Tibial nerve (tissue), 4 donors: Measurements from ENCODE around the gene GOLGA6L10. TPM values are rescaled to one million over a fixed set of nuclear protein-coding genes. Genes with fewer than 3 reads are reported as not detected.
"Not testable (repeated sequence)": the region's sequence is repeated elsewhere in the genome, so short reads cannot be mapped to it uniquely, and the experiment has no call there.

Experiments
- DNase-seq, 2 donors: peaks; one replicate each; pipeline ENCODE4 v3.0.0-alpha.2; 2019; ENCODE audit warnings: low spot score in 2 of 2
- H3K27ac ChIP-seq, 4 donors: fragments of 200-600 bp; sonication (generic) in 3 of 4; one replicate each; pipeline ENCODE4 v1.5.1; 2017 to 2019; ENCODE audit warnings: mild to moderate bottlenecking in 1 of 4
- H3K27me3 ChIP-seq, 2 donors: fragments of 200-600 bp; sonication (generic) in 1 of 2; one replicate each; pipeline versions ENCODE4 v1.5.1 to v1.6.0; 2017 to 2019
- H3K36me3 ChIP-seq, 3 donors: fragments of 200-600 bp; sonication (generic); one replicate each; pipeline ENCODE4 v1.5.1; 2018 to 2019
- H3K4me1 ChIP-seq, 4 donors: fragments of 200-600 bp; sonication (generic) in 3 of 4; one replicate each; pipeline ENCODE4 v1.5.1; 2017 to 2019
- H3K4me3 ChIP-seq, 4 donors: fragments of 200-600 bp; sonication (generic) in 3 of 4; one replicate each; pipeline ENCODE4 v1.5.1; 2017 to 2019; ENCODE audit warnings: mild to moderate bottlenecking in 1 of 4, moderate library complexity in 1 of 4
- H3K9me3 ChIP-seq, 4 donors: fragments of 200-600 bp; sonication (generic) in 3 of 4; one replicate each; pipeline ENCODE4 v1.5.1; 2017 to 2019
- EP300 ChIP-seq, 2 donors: sonication (generic); formaldehyde crosslinking; IDR thresholded peaks; one replicate each; pipeline ENCODE4 v1.6.1; 2017; ENCODE audit warnings: antibody characterized with exemption in 2 of 2, mild to moderate bottlenecking in 1 of 2
- POLR2A ChIP-seq, 2 donors: fragments of 450-650 bp; IDR thresholded peaks; one replicate each; pipeline ENCODE4 v1.6.1; 2017; ENCODE audit warnings: antibody characterized with exemption in 2 of 2, mild to moderate bottlenecking in 2 of 2, moderate library complexity in 2 of 2
- WGBS, 2 donors: methylation state at CpG; one replicate each; pipeline ENCODE4 v1.1.5; 2018; 5-methylcytosine and 5-hydroxymethylcytosine counted together
- total RNA-seq, 4 donors: library from RNA; depleted of rRNA; stranded (reverse); fragments of >200 nt; gene quantifications; one replicate each; pipeline ENCODE4 v1.1.0, GENCODE V29; 2016
- TF ChIP-seq, protein P1 (sequence below), 5 experiments: fragments of 200-600 bp in 3 of 5; fragments of 450-650 bp in 2 of 5; sonication (generic) in 3 of 5; IDR thresholded peaks; one replicate each; pipeline ENCODE4 v1.5.1; 2016 to 2019; ENCODE audit warnings: antibody characterized with exemption in 5 of 5, mild to moderate bottlenecking in 3 of 5, moderate library complexity in 2 of 5

GOLGA6L10 gene, protein sequence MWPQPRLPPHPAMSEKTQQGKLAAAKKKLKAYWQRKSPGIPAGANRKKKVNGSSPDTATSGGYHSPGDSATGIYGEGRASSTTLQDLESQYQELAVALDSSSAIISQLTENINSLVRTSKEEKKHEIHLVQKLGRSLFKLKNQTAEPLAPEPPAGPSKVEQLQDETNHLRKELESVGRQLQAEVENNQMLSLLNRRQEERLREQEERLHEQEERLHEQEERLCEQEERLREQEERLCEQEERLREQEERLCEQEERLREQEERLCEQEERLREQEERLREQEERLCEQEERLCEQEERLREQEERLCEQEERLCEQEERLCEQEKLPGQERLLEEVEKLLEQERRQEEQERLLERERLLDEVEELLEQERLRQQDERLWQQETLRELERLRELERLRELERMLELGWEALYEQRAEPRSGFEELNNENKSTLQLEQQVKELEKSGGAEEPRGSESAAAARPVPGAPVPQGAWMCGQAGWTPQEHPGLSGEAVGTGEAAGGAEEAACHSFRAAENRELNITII
- total RNA-seq = under 1 TPM; 0.20 to 0.66 (median 0.36) TPM

DNA sequence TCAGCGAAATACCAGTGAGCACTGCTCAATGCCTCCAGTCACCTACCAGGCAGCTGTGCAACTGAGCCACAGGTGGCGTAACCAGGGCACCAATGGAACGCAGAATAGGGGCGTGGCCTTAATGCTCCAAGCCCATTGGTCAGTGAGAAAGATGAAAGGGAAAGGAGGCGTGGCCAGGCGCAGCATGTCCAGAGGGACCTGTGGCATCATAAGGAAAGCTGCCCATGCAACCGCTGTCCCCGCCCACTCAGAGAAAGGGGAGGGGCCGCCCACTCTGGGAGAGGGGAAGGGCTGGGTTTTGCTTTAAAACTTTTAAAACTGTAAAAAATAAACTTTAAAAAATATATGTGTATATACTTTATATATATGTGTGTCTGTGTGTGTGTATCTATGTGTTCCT lies at the start of gene GOLGA6L10:
GOLGA6L10 (minus strand) TSS at position 101 of the 400 bp plus-strand sequence; CDS start at position 1, 100 bp downstream.
- H3K27ac ChIP-seq, H3K9me3 ChIP-seq, DNase-seq, H3K4me3 ChIP-seq, H3K4me1 ChIP-seq, H3K36me3 ChIP-seq, H3K27me3 ChIP-seq: not testable (repeated sequence)
- WGBS, 2 donors = no CpG with 5 or more reads among the region's 9 CpGs

DNA sequence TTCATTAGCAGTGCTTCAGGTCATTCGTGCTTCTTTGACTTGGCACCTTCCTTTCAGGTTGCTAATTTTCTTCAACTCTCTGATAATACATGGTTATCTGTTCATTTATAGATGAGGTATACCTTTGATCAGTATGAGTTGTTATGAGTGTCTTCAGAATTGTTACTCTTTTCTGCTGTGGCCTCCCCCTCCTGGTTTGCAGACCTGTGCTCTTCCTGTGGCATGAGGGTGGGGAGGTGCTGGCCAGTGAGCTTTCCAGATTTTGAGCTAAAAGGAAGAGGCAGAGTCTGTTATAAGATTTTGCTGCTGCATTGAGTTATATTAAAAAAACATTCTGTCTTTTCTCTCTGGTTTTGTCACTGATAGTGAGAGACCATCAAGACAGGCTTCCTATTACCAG lies 49.5 kb upstream of the GOLGA6L10 start:
- WGBS, 2 donors = 100% methylated on average over 1 of the region's 1 CpG; no CpG with 5 or more reads in 1 of the 2 donors
- TF ChIP-seq EP300 (IDR thresholded peaks at IDR 0.05) = no peak
- TF ChIP-seq, protein P1, sequence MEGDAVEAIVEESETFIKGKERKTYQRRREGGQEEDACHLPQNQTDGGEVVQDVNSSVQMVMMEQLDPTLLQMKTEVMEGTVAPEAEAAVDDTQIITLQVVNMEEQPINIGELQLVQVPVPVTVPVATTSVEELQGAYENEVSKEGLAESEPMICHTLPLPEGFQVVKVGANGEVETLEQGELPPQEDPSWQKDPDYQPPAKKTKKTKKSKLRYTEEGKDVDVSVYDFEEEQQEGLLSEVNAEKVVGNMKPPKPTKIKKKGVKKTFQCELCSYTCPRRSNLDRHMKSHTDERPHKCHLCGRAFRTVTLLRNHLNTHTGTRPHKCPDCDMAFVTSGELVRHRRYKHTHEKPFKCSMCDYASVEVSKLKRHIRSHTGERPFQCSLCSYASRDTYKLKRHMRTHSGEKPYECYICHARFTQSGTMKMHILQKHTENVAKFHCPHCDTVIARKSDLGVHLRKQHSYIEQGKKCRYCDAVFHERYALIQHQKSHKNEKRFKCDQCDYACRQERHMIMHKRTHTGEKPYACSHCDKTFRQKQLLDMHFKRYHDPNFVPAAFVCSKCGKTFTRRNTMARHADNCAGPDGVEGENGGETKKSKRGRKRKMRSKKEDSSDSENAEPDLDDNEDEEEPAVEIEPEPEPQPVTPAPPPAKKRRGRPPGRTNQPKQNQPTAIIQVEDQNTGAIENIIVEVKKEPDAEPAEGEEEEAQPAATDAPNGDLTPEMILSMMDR (IDR thresholded peaks at IDR 0.05) = no peak
- TF ChIP-seq POLR2A (IDR thresholded peaks at IDR 0.05) = no peak
- Histone ChIP-seq H3K27ac (no peak overlapping the region), H3K4me1 (no peaks in the 10 kb centered on the region), H3K4me3 (no peak overlapping the region), H3K36me3 (no peaks in the 10 kb centered on the region), H3K9me3 (no peaks in the 10 kb centered on the region), H3K27me3 (no peaks in the 10 kb centered on the region)
- DNase-seq = no peak

DNA sequence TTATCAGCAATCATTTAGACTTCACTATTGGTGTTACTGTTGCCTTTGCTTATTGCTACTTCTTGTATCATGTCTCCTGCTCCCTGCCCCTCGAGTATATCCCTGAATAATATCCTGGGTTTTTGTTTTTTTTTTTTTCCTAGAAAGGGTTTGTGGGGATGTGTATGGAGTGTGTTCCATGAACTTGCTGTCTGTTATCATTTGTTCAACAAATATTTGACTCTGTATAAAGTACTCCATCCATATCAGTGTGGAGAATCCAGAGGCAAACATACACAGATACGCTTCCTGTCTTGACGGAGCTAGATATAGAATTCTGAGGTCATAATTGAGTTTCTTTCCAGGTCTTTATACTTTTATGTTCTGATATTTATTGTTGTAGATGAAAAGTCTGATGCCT lies 48.5 kb upstream of the GOLGA6L10 start:
- Histone ChIP-seq H3K27me3 (no peaks in the 10 kb centered on the region), H3K36me3 (no peaks in the 10 kb centered on the region), H3K4me1 (no peaks in the 10 kb centered on the region), H3K27ac (no peak overlapping the region), H3K9me3 (no peaks in the 10 kb centered on the region), H3K4me3 (no peak overlapping the region)
- TF ChIP-seq, protein P1 (IDR thresholded peaks at IDR 0.05) = no peak
- TF ChIP-seq EP300 (IDR thresholded peaks at IDR 0.05) (no peak), POLR2A (IDR thresholded peaks at IDR 0.05) (no peak)
- DNase-seq = no peak
- WGBS, 2 donors = 96 to 97% methylated on average over 3 of the region's 3 CpGs

DNA sequence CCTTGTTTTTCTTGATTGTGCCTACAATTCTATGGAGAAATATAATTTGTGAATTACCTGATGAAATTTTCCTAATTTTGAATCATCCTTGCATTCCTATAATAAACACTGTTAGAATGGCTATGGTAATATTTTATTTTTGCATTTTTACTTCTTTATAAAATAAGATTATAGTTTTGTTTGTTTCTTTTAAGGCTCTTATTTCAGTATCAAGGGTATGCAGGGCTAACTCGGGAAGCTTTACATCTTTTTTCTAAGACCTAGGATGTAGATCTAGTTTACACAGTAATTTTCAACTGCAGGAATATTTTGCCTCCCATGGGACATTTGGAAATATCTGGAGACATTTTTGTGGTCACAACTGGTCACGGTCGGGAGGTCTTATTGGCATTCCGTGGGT lies 46.5 kb upstream of the GOLGA6L10 start:
- H3K4me3 ChIP-seq, H3K27me3 ChIP-seq, H3K36me3 ChIP-seq, H3K9me3 ChIP-seq, H3K27ac ChIP-seq, DNase-seq, H3K4me1 ChIP-seq: not testable (repeated sequence)
- WGBS, 2 donors = 49 to 58% methylated on average over 3 to 4 of the region's 4 CpGs

DNA sequence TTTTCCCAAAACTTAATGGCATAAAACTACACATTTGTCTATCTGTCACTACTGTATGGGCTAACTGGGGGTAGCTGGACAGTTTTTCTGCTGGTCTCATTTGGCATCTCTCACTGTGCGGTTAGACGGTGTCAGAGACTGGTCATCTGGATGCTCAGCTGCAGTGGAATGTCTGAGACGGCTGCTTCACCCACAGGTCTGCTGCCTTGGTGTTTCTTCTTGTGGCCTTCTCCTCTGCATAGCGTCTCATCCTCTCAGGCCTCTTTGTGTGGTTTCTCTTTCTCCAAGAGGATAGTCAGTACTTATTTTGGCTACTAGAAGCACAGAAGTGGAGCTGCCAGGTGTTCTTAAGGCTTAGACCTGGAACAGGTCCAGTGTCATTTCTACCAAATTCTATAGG lies 44.4 kb upstream of the GOLGA6L10 start:
- no peaks in the 10 kb centered on the region for H3K36me3 ChIP-seq
- 94 to 99% methylated on average over 4 of the region's 4 CpGs for WGBS, 2 donors

DNA sequence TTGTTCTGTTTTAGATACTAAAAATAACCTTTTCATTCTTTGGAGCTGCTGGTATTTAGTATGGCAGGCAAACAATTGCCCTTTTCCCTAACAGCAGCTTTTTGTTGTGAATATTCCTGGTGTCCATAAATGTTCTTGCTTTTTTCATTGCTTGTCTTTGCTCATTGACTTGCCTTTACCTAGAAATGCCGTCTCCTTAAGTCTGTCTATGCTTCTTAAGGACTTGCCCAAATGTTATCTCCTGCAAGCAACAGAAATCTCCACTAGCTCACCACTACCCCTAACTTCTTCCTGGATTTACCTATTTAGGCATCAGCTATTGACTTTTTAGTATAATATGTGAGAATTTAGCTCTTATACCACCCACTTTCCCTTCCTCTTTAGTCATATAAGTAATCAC lies 42.8 kb upstream of the GOLGA6L10 start:
- H3K4me3 ChIP-seq, H3K36me3 ChIP-seq, H3K27me3 ChIP-seq, H3K27ac ChIP-seq, H3K9me3 ChIP-seq, DNase-seq, H3K4me1 ChIP-seq: not testable (repeated sequence)
- WGBS, 2 donors = 95 to 97% methylated on average over 1 of the region's 1 CpG

More for the DNA sequence above, 44.4 kb upstream of the GOLGA6L10 start:
- Histone ChIP-seq H3K4me1 (no peaks in the 10 kb centered on the region), H3K27ac (no peak overlapping the region), H3K9me3 (no peaks in the 10 kb centered on the region), H3K4me3 (no peak overlapping the region), H3K27me3 (no peaks in the 10 kb centered on the region)
- TF ChIP-seq, protein P1 (IDR thresholded peaks at IDR 0.05) = no peak
- TF ChIP-seq EP300 (IDR thresholded peaks at IDR 0.05) (no peak), POLR2A (IDR thresholded peaks at IDR 0.05) (no peak)
- no peak for DNase-seq

DNA sequence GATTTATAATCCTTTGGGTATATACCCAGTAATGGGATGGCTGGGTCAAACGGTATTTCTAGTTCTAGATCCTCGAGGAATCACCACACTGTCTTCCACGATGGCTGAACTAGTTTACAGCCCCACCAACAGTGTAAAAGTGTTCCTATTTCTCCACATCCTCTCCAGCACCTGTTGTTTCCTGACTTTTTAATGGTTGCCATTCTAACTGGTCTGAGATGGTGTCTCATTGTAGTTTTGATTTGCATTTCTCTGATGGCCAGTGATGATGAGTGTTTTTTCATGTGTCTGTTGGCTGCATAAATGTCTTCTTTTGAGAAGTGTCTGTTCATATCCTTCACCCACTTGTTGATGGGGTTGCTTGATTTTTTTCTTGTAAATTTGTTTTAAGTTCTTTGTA lies 40.9 kb upstream of the GOLGA6L10 start:
- DNase-seq, H3K4me3 ChIP-seq, H3K27me3 ChIP-seq, H3K4me1 ChIP-seq, H3K36me3 ChIP-seq, H3K27ac ChIP-seq, H3K9me3 ChIP-seq: not testable (repeated sequence)
- WGBS, 2 donors = 91 to 92% methylated on average over 3 of the region's 3 CpGs

DNA sequence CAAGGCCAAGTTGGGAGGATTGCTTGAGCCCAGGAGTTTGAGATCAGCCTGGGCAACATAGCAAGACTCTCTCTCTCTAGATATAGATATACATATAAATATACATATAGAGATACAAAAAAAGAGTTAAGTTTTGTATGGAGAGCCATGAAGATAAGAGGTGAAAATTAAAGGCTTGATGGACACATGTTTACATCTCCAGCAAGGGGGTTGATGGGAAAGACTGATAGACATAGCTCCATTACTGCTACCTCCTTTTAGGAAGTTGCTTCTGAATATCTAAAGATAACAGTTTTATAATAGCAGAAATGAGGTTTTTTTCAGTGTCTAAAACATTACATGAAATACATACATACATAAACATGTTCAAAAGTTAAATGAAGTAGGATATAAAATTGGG lies 37.9 kb upstream of the GOLGA6L10 start:
- H3K27ac ChIP-seq, H3K27me3 ChIP-seq, H3K4me3 ChIP-seq, H3K36me3 ChIP-seq, DNase-seq, H3K9me3 ChIP-seq, H3K4me1 ChIP-seq: not testable (repeated sequence)

DNA sequence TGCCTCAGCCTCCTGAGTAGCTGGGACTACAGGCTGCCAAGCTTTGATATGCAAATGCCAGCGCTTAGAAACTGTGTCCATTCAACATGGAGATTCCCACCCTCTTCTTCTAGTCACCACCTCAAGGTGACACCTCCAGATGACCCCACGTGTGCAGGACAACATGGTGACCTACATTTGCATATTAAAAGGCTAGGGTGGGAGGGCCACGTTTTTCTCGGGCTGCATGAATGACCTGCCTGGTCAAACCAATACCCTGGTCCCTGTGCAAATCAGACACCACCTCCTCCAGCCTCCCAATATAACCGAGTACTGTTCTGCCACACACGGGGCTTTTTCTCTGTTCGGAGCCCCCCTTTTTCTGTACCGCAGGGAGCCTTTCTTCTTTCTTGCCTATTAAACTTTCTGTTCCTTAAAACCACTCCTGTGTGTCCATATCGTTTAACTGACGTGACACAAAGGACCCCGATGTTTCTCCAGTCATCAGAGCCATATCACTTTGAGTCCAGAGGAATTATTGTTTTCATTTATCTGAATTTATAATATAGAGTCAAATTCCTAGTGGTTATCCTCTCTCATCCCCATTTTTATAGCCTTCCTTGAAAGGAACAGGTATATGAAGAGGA lies 32.2 kb upstream of the GOLGA6L10 start:
- not testable (repeated sequence) for H3K36me3 ChIP-seq, DNase-seq, H3K27ac ChIP-seq, H3K4me3 ChIP-seq, H3K9me3 ChIP-seq, H3K4me1 ChIP-seq, H3K27me3 ChIP-seq
- 57 to 66% methylated on average over 10 to 11 of the region's 11 CpGs for WGBS, 2 donors

DNA sequence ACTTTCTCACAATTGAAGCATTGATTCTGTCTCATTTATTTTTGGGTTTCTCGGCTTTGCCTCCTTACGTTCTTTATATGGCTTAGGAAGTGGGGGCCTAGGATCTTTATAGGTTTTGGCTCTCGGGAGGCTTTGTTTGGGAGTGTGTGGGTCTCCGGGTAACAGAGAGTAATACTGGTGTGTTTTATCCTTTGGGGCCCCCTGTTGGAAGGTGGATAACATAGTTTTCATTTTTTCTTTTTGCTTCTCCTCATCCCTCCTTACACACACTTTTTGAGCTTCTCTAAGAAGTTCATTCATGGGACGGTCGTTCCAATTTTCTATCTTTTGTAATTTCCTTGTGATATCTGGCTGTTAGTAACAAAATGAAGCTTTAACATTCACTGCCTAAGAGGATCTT lies 30.3 kb upstream of the GOLGA6L10 start:
- 70 to 78% methylated on average over 6 of the region's 6 CpGs for WGBS, 2 donors
- H3K27ac ChIP-seq, H3K4me1 ChIP-seq, H3K27me3 ChIP-seq, H3K36me3 ChIP-seq, H3K4me3 ChIP-seq, DNase-seq, H3K9me3 ChIP-seq: not testable (repeated sequence)
